GM19193 (cell line): ENCODE data around the gene AKR1B1.

ENCODE experiments used
- POLR2A ChIP-seq: IDR thresholded peaks from 4 replicates; pipeline ENCODE4 v1.6.1; 2011; ENCODE audit not compliant: insufficient read depth, insufficient read length; ENCODE audit errors: extremely low read depth

The AKR1B1 gene

GRCh38 chr7:134458806-134459698 is at the start of gene AKR1B1:
TSS of gene AKR1B1 (minus strand) at chr7:134459100. CDS start at chr7:134459062, 38 bp downstream.
- TF ChIP-seq POLR2A, result peak; percentile 60

GRCh38 chr7:134505856-134506255 is 47.0 kb upstream of the AKR1B1 start:
- no peak for TF ChIP-seq POLR2A

- TF ChIP-seq POLR2A, result no peak
Observed at GRCh38 chr7:134504660-134505164, 45.8 kb upstream of the AKR1B1 start.

GRCh38 chr7:134502463-134503371 is 43.8 kb upstream of the AKR1B1 start:
- TF ChIP-seq POLR2A, result no peak

GRCh38 chr7:134500982-134501381 is 42.1 kb upstream of the AKR1B1 start:
- TF ChIP-seq POLR2A, result no peak

- TF ChIP-seq POLR2A, result no peak
Observed at GRCh38 chr7:134500406-134500805, 41.5 kb upstream of the AKR1B1 start.

- TF ChIP-seq POLR2A, result no peak
Observed at GRCh38 chr7:134495546-134495945, 36.6 kb upstream of the AKR1B1 start.

GRCh38 chr7:134493091-134493490 is 34.2 kb upstream of the AKR1B1 start:
- no peak for TF ChIP-seq POLR2A

- TF ChIP-seq POLR2A, result no peak
Observed at GRCh38 chr7:134485203-134485602, 26.3 kb upstream of the AKR1B1 start.

GRCh38 chr7:134483296-134483695 is 24.4 kb upstream of the AKR1B1 start:
- no peak for TF ChIP-seq POLR2A

- TF ChIP-seq POLR2A, result no peak
Observed at GRCh38 chr7:134482858-134483257, 24.0 kb upstream of the AKR1B1 start.

- TF ChIP-seq POLR2A, result no peak
Observed at GRCh38 chr7:134481167-134481566, 22.3 kb upstream of the AKR1B1 start.

- no peak for TF ChIP-seq POLR2A
Observed at GRCh38 chr7:134480730-134481129, 21.8 kb upstream of the AKR1B1 start.

- TF ChIP-seq POLR2A, result no peak
Observed at GRCh38 chr7:134480202-134480601, 21.3 kb upstream of the AKR1B1 start.

- no peak for TF ChIP-seq POLR2A
Observed at GRCh38 chr7:134478707-134479106, 19.8 kb upstream of the AKR1B1 start.
